GM21717 (cell line): ENCODE results near the gene CR1L.
"Not testable (repeated sequence)": the region's sequence is repeated elsewhere in the genome, so short reads cannot be mapped to it uniquely, and the experiment has no call there.

Experiments
- ATAC-seq: cut with Tn5 transposase; IDR thresholded peaks from one replicate; pipeline ENCODE4 v1.9.1; 2021; ENCODE audit warnings: mild to moderate bottlenecking, moderate library complexity; ENCODE audit not compliant: unreplicated experiment

The CR1L gene

GRCh38 chr1:207644852-207645634 is at the start of gene CR1L:
TSS of gene CR1L (plus strand) at chr1:207645133. CDS start at chr1:207645234, 101 bp downstream.
- peak; percentile 82 for ATAC-seq

GRCh38 chr1:207603777-207604176 is 41.2 kb upstream of the CR1L start:
- ATAC-seq = no peak

- ATAC-seq = no peak
These were observed 39.2 kb upstream of the CR1L start for GRCh38 chr1:207605444-207606361.

DNA sequence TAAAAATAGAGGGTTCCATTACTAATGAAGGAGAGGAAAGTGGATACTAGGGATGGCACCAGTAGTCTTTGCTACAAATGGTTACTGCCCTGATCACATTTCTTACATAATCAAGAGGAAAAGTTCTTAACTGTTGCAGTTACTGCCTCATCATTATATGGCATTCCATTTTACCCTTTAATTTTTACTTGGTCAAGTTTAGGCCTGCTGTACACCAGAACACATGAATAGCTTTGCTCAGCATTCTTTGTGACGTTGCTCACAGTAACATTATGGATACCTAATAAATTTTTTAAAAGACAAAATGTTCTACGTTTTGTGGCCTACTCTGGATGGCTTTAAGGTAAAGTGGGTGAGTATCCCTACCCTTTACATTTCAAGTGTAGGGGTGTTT is 38.6 kb upstream of the CR1L start:
- no peak for ATAC-seq

DNA sequence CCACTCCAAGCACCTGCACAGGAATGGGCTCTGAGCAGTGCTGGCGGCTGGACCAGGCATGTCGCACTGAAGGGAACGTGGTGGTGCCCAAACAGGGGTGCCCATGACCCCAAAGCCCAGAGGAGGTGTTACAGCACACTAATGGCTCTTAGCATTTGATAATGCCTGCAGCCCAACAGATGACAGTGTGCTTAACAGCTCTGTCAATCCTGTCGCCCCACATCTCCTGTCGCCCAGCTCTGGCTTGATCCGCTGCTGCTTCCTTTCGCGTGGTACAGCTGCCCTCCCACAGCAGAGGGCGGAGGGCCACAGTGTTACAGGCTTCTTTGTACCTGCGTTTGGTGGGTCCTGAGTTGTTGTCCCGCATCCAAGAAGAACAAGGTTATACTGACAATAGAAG is 32.2 kb upstream of the CR1L start:
- ATAC-seq = no peak

DNA sequence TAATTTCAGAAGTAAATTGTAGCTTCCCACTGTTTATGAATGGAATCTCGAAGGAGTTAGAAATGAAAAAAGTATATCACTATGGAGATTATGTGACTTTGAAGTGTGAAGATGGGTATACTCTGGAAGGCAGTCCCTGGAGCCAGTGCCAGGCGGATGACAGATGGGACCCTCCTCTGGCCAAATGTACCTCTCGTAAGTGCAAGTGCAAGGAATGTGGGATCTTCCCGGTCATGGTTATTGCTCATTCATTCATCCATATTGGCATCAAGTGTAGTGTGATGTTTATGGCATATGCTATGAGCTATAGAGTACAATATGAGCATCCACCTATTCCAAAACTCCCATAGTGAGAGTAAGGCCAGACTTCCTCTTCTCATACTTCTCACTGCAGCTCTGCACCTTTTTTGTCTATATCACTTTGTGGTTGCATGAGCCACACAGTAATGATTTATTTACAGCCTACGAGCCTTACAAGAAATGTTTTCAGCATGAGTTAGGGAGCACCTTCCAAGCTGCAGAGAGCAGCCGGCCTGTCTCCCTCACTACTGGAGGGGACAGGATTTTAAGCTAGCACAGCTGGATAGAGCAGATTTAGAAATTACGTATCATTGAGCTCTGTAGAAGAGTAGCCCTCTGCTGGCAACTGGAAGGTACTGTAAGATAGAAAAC is 24.9 kb upstream of the CR1L start:
- peak; percentile 92 for ATAC-seq

GRCh38 chr1:207620543-207620893 is 24.4 kb upstream of the CR1L start:
- ATAC-seq = no peak

GRCh38 chr1:207625504-207626071 is 19.3 kb upstream of the CR1L start:
- ATAC-seq = not testable (repeated sequence)

DNA sequence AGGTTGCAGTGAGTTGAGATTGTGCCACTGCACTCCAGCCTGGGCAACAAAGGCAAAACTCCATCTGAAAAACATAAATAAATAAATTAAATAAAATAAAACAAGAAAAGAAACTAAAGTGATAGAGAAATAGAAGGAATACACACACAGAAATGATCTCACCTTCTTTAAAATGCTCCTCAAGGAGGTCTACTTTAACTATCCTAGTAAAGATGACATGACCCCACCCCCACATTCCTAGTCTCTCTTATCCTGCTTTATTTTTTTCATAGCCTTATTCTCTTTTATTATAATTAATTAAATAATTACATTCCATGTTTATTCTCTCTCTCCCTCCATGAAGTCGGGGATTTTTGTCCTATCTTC is 18.0 kb upstream of the CR1L start:
- ATAC-seq = no peak

GRCh38 chr1:207627496-207627895 is 17.4 kb upstream of the CR1L start:
- no peak for ATAC-seq

- ATAC-seq = no peak
These were observed 16.2 kb upstream of the CR1L start for GRCh38 chr1:207628776-207629175.

DNA sequence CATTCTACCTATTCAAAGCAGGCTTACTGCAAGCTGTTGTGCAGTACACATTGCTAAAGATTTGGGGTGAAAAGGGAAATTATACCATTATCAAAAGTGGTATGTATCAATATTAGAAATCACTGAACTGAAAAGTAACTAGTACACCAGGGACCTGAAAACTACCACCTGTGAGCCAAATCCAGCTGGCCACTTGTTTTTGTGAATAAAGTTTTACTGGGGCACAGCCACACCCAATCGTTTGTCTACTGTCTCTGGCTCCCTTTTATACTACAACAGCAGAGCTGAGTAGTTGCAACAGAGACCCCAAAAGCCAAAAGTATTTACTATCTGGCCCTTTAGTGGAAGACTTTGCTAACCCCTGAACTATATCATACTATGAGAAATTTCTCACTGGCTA is 13.8 kb upstream of the CR1L start:
- ATAC-seq = no peak

DNA sequence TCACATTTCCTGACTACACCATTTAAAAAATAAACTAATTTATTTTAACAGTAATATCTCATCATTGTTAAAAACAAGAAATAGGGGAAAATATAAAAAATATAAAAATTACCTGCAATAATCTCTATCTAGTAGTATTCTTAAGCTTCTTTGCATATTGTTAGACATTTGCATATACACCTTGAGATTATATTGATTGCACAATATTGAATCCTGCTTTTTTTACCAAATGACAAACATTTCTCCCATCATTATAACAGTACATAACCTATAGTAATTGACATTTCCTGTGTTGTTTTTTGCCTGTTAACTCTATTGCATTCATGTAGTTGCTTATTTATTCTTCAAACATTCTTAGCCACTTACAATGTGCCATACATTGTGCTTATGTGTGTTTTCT is 11.7 kb upstream of the CR1L start:
- no peak for ATAC-seq

DNA sequence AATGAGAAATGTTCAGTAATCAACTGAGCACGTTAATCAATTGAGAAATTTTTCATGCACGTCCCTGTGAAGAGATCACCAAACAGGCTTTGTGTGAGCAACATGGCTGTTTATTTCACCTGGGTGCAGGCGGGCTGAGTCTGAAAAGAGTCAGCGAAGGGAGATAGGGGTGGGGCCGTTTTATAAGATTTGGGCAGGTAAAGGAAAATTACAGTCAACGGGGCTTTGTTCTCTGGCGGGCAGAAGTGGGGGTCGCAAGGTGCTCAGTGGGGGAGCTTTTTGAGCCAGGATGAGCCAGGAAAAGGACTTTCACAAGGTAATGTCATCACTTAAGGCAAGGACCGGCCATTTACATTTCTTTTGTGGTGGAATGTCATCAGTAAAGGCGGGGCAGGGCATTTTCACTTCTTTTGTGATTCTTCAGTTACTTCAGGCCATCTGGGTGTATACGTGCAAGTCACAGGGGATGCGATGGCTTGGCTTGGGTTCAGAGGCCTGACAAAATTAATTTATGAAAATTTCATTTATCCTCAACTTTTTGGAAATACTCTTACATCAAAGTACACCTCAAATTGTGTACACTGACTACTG is 11.1 kb upstream of the CR1L start:
- ATAC-seq = not testable (repeated sequence)

DNA sequence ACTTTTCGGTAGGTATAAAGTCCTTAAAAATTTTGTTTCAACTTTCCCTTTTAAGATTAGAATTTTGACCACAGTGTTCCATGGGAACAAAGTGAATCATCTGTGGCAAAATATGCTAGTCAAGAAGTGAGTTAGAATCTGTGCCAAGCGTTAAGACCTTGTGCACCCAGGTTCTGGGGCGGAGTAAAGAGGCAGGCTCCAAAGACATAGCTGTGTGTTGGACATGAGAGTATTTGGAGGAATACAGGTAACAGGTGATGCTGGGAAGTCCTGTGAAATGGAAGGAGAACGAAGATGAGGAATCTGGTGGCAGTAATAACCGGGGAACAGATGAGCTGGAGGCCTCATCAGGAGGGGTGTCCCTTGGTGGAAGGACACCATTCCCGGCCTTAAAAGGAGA is 10.6 kb upstream of the CR1L start:
- not testable (repeated sequence) for ATAC-seq

- ATAC-seq = not testable (repeated sequence)
These were observed 9.3 kb upstream of the CR1L start for GRCh38 chr1:207635569-207636186.

GRCh38 chr1:207638487-207639145 is 6.3 kb upstream of the CR1L start:
- not testable (repeated sequence) for ATAC-seq

DNA sequence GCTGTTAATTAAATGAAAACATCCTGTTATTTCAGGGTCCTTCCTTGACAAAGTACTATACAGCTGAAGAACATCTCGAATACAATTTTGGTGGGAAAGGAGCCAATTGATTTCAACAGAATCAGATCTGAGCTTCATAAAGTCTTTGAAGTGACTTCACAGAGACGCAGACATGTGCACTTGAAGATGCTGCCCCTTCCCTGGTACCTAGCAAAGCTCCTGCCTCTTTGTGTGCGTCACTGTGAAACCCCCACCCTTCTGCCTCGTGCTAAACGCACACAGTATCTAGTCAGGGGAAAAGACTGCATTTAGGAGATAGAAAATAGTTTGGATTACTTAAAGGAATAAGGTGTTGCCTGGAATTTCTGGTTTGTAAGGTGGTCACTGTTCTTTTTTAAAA is 5.6 kb upstream of the CR1L start:
- not testable (repeated sequence) for ATAC-seq

DNA sequence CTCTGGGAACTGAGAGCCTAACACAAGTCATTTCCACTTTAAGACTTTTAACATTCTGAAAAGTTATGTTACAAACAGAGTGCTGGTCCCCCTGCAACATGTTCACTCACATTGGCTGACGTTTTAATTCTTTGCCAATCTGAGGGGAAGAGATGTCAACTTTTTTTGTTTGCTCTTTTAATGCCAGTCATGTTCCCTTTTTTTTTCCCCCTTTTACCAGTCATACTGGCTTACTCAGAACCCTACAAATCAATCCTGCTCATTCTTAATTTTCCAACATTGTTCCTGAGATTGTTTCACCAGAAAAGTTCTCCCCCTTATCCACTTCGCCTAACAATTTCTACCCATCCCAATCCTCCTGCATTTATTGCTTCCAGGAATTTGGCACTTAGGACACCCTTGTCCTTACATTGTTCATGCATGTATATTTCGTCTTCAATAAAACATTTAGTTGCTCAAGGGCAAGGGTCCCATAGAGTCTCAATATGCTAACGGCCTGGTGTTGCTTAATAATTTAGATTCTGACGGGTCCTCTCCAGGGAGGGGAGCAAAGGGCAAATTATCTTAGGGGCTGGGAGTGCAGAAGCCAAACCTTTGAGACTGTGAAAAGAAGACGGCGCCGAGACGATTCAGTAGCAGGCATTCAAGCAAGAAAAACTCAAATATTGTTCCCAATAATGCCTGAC is 624 bp upstream of the CR1L start:
- ATAC-seq = no peak
